Upper lobe of left lung (tissue), 6 donors: ENCODE data around the gene ACTN4. TPM values are rescaled to one million over a fixed set of nuclear protein-coding genes. Genes with fewer than 3 reads are reported as not detected.

Experiments used
- ATAC-seq, 2 donors: fragments of 200-7000 bp; cut with Tn5 transposase; one replicate each; pipeline ENCODE4 v1.9.1; 2022; ENCODE audit warnings: mild to moderate bottlenecking in 2 of 2, moderate library complexity in 2 of 2; ENCODE audit not compliant: low FRiP score in 2 of 2
- DNase-seq, 2 donors: peaks; one replicate each; pipeline ENCODE4 v3.0.0-alpha.2; 2019 to 2020
- H3K27ac ChIP-seq, 4 donors: fragments of 200-600 bp; sonication (generic); one replicate each; pipeline ENCODE4 v1.5.1; 2016 to 2019
- H3K27me3 ChIP-seq, 4 donors: fragments of 200-600 bp; sonication (generic); one replicate each; pipeline ENCODE4 v1.5.1; 2017 to 2019
- H3K36me3 ChIP-seq, 4 donors: fragments of 200-600 bp; sonication (generic); one replicate each; pipeline ENCODE4 v1.5.1; 2016 to 2019
- H3K4me1 ChIP-seq, 4 donors: fragments of 200-600 bp; sonication (generic); one replicate each; pipeline ENCODE4 v1.5.1; 2018 to 2019
- H3K4me3 ChIP-seq, 4 donors: fragments of 200-600 bp; sonication (generic); one replicate each; pipeline ENCODE4 v1.5.1; 2017 to 2019; ENCODE audit warnings: mild to moderate bottlenecking in 2 of 4, moderate library complexity in 1 of 4
- H3K9me3 ChIP-seq, 4 donors: fragments of 200-600 bp; sonication (generic); one replicate each; pipeline ENCODE4 v1.5.1; 2018 to 2019
- CTCF ChIP-seq, 6 experiments: fragments of 450-650 bp in 4 of 6; fragments of 200-600 bp in 2 of 6; sonication (generic) in 2 of 6; IDR thresholded peaks; one replicate each; pipeline ENCODE4 v1.5.1; 2016 to 2019; ENCODE audit warnings: antibody characterized with exemption in 6 of 6
- EP300 ChIP-seq, 4 donors: sonication (generic); formaldehyde crosslinking; IDR thresholded peaks; one replicate each; pipeline ENCODE4 v1.5.1; 2017; ENCODE audit warnings: antibody characterized with exemption in 4 of 4, control low read depth in 2 of 4
- POLR2A ChIP-seq, 4 donors: fragments of 450-650 bp; IDR thresholded peaks; one replicate each; pipeline ENCODE4 v1.5.1; 2016 to 2017; ENCODE audit warnings: antibody characterized with exemption in 4 of 4, mild to moderate bottlenecking in 2 of 4
- POLR2AphosphoS5 ChIP-seq, 2 donors: sonication (generic); formaldehyde crosslinking; IDR thresholded peaks; one replicate each; pipeline ENCODE4 v1.5.1; 2017; ENCODE audit warnings: antibody characterized with exemption in 2 of 2
- WGBS, 2 donors: methylation state at CpG; one replicate each; pipeline ENCODE4 v1.1.5; 2017 to 2018; 5-methylcytosine and 5-hydroxymethylcytosine counted together
- total RNA-seq, 6 donors: library from RNA; depleted of rRNA in 4 of 6; stranded (reverse); fragments of >200 nt in 4 of 6; gene quantifications; one replicate each; pipeline versions ENCODE4 v1.1.0 to v1.2.1, GENCODE V29; 2016 to 2021
- donor health status: DM: no; HTN: no; CAD: no; lungs with moderate emphysema.
- donor health status: DM: no; HTN: yes; CAD: no; lungs with severe emphysema.

Gene ACTN4
- total RNA-seq, 6 donors from 2014 or later = 162 to 636 (median 512) TPM

- ATAC-seq (no peak), DNase-seq (no peak)
- peak overlapping the region; percentile 14 to 93 (median 57) for H3K27ac ChIP-seq
- no peak overlapping the region for H3K4me3 ChIP-seq
- peaks cover 85 to 98% (median 89%) of the 10 kb centered on the region in 4 donors for H3K4me1 ChIP-seq
- no peaks in the 10 kb centered on the region for H3K9me3 ChIP-seq
- peaks cover 0 to 23% (median 5%) of the 10 kb centered on the region in 4 donors for H3K36me3 ChIP-seq
- no peaks in the 10 kb centered on the region for H3K27me3 ChIP-seq
- WGBS, 2 donors = 90 to 91% methylated on average over 7 of the region's 7 CpGs
- TF ChIP-seq POLR2AphosphoS5 (IDR thresholded peaks at IDR 0.05) (no peak), EP300 (IDR thresholded peaks at IDR 0.05) (no peak), CTCF (IDR thresholded peaks at IDR 0.05) (no peak), POLR2A (IDR thresholded peaks at IDR 0.05) (no peak)
These were observed 40.5 kb downstream of the ACTN4 start for GRCh38 chr19:38687837-38688378.

- WGBS, 2 donors = 92 to 93% methylated on average over 14 of the region's 14 CpGs
- ATAC-seq (no peak), DNase-seq (no peak)
- Histone ChIP-seq H3K27me3 (no peaks in the 10 kb centered on the region), H3K27ac (peak overlapping the region; percentile 62 to 93 (median 80)), H3K9me3 (no peaks in the 10 kb centered on the region), H3K36me3 (peaks cover 0 to 33% (median 6%) of the 10 kb centered on the region in 4 donors), H3K4me3 (no peak overlapping the region), H3K4me1 (peaks cover 85 to 98% (median 89%) of the 10 kb centered on the region in 4 donors)
- TF ChIP-seq POLR2A (IDR thresholded peaks at IDR 0.05) (no peak), POLR2AphosphoS5 (IDR thresholded peaks at IDR 0.05) (no peak), EP300 (IDR thresholded peaks at IDR 0.05) (no peak), CTCF (IDR thresholded peaks at IDR 0.05) (no peak)
These were observed 42.7 kb downstream of the ACTN4 start for GRCh38 chr19:38690146-38690545.

GRCh38 chr19:38690832-38691231 lies 43.4 kb downstream of the ACTN4 start:
- no peak for TF ChIP-seq EP300 (IDR thresholded peaks at IDR 0.05)
- no peak for TF ChIP-seq CTCF (IDR thresholded peaks at IDR 0.05)
- TF ChIP-seq POLR2A (IDR thresholded peaks at IDR 0.05) = no peak
- no peak for TF ChIP-seq POLR2AphosphoS5 (IDR thresholded peaks at IDR 0.05)
- Histone ChIP-seq H3K4me3 (no peak overlapping the region), H3K27me3 (no peaks in the 10 kb centered on the region), H3K36me3 (peaks cover 0 to 33% (median 6%) of the 10 kb centered on the region in 4 donors), H3K9me3 (no peaks in the 10 kb centered on the region), H3K4me1 (peaks cover 85 to 98% (median 88%) of the 10 kb centered on the region in 4 donors), H3K27ac (peak overlapping the region; percentile 62 to 93 (median 80))
- ATAC-seq = no peak
- 78 to 84% methylated on average over 7 of the region's 7 CpGs for WGBS, 2 donors
- DNase-seq = no peak

GRCh38 chr19:38691938-38692457 lies 44.5 kb downstream of the ACTN4 start:
- H3K4me1 ChIP-seq = peaks cover 80 to 98% (median 87%) of the 10 kb centered on the region in 4 donors
- no peak for TF ChIP-seq POLR2A (IDR thresholded peaks at IDR 0.05)
- TF ChIP-seq CTCF (IDR thresholded peaks at IDR 0.05) = no peak
- TF ChIP-seq POLR2AphosphoS5 (IDR thresholded peaks at IDR 0.05) = peak in 1 of 2 donors; percentile 62
- peak in 1 of 4 donors; percentile 32 for TF ChIP-seq EP300 (IDR thresholded peaks at IDR 0.05)
- no peak overlapping the region for H3K4me3 ChIP-seq
- H3K9me3 ChIP-seq = no peaks in the 10 kb centered on the region
- H3K27ac ChIP-seq = peak overlapping the region; percentile 66 to 93 (median 87)
- no peaks in the 10 kb centered on the region for H3K27me3 ChIP-seq
- peaks cover 0 to 43% (median 9%) of the 10 kb centered on the region in 4 donors for H3K36me3 ChIP-seq
- no peak for DNase-seq
- peak; percentile 62 to 70 for ATAC-seq
- WGBS, 2 donors = 55 to 71% methylated on average over 13 to 15 of the region's 15 CpGs
